GM21528 (cell line): ENCODE measurements around the gene TXNDC11.

Experiments
- ATAC-seq: cut with Tn5 transposase; IDR thresholded peaks from one replicate; pipeline ENCODE4 v1.9.1; 2021; ENCODE audit warnings: mild to moderate bottlenecking, moderate library complexity; ENCODE audit not compliant: unreplicated experiment, low FRiP score

TXNDC11 gene

DNA sequence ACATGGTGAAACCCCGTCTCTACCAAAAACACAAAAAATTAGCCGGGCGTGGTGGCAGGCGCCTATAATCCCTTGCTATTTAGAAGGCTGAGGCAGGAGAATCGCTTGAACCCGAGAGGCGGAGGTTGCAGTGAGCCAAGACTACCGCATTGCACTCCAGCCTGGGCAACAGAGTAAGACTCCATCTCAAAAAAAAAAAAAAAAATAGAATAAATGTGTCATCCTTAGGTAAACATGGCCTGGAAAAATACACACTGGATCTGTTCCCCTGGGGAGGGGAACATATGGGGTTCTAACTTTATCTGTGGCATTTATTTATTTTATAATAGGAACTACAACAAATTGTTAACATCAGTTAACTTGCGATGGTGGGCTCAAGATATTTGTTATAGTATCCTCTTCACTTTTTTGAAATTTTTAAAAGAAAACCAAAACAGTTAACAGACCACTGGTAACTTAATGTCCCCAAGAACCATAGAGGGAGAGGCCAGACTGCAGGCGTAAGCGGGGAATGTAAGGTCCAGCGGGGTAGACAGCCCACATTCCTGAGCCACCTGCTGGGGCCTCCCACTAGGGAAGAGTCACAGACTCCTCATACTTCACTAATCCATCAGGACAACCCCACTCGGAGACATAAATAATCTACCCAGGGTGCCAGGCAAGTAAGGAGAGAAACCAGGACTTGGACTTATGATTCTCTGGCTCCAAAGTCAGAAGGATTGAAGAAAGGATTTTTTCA lies 12.5 kb upstream of the TXNDC11 start:
- ATAC-seq, result no peak

DNA sequence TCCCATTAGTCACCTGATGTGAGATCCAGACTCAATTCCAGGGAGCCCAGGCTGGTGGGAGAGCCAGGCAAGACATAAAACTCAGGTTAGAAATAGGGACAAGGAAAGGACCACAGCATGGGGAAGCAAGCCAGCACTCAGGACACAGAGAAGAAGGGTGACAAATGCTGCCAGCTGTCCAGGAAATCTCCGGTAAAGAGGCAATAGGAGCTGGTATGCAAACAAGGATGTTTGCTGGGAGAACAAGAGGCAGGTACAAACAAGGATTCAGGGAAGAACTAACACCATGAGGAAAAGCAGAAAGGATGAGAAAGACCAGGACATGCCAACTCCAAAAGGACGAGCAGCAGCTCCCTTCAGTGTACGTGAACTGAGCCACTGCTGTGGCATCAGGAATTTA lies 10.2 kb upstream of the TXNDC11 start:
- no peak for ATAC-seq

DNA sequence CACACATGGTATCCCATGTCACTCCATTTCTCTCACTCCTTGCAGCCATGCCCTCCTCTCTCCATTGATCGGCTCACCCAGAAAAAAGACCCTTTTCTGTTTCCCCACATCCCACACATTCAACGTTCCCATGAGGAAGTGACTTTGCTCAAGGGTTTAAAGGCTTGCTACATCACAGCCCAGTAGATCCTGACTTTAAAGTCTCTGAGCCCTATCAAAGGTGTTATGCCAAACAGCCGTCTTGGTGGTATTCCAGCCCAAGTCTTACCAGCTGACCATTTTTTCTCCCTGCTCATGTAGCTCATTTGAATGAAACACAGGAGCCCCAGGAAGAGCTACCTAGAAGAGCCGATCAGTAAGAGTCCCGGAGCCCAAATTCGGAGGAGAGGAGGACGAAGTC lies 7.4 kb upstream of the TXNDC11 start:
- ATAC-seq, result no peak

DNA sequence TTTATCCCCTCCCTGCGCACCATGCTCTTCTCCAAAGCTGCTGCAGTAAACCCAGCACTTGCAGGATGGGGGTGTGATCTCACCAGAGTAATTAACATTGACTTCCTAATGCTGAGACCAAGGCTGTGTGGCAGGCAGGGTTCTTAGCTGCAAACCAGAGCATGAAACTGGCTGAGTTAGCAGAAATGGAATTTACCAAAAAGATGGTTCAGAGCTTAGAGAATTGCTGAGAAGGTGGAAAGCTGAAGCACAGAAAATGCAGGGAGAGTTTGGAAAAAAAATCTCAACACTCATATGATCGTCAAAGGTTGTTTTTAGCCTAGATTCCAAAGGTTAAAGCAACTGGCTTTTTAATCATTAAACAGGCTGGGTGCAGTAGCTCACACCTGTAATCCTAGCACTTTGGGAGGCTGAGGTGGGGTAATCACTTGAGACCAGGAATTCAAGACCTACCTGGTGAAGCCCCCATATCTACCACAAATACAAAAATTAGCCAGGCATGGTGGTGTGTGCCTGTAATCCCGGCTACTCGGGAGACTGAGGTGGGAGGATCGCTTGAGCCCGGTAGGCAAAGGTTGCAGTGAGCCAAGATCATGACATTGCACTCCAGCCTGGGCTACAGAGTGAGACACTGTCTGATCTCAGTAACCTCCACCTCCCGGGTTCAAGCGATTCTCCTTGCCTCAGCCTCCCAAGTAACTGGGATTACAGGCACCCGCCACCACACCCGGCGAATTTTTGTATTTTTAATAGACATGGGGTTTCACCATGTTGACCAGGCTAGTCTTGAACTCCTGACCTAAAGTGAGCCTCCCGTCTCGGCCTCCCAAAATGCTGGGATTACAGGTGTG lies 6.0 kb upstream of the TXNDC11 start:
- ATAC-seq, result no peak

DNA sequence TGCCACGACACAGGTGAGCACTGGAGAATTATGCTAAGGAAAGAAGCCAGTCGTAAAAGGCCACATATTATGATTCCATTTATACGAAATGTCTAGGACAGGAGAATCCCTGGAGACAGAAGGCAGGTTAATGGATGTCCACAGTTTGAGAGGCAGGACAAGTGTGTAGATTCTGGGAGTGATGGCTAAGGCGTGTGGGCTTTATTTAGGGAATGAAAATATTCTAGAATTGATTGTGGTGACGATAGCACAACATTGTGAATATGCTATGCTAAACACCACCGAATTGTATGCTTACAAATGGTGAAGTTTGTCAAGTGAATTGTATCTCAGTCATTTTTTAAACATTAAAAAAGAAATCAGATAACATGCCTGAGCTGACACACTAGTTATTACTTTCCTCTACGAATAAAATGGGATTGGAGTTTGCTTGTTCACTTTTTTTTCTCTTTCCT lies 5.3 kb upstream of the TXNDC11 start:
- no peak for ATAC-seq

DNA sequence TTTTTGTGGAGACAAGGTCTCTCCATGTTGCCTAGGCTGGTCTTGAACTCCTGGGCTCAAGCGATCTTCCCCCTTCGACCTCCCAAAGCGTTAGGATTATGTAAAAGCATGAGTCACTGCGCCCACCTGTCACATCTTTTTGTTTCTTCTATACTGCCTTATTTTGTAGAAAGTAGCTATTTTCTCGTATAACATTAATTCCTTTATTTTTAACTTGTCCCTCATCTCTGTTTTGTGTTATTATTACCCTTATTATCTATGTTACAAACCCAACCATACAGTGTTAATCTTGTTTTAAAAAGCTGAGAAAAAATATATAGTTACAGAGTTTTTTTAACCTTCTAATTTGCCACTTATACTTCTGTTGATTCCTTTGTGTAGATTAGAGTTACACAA lies 1.4 kb upstream of the TXNDC11 start:
- no peak for ATAC-seq

DNA sequence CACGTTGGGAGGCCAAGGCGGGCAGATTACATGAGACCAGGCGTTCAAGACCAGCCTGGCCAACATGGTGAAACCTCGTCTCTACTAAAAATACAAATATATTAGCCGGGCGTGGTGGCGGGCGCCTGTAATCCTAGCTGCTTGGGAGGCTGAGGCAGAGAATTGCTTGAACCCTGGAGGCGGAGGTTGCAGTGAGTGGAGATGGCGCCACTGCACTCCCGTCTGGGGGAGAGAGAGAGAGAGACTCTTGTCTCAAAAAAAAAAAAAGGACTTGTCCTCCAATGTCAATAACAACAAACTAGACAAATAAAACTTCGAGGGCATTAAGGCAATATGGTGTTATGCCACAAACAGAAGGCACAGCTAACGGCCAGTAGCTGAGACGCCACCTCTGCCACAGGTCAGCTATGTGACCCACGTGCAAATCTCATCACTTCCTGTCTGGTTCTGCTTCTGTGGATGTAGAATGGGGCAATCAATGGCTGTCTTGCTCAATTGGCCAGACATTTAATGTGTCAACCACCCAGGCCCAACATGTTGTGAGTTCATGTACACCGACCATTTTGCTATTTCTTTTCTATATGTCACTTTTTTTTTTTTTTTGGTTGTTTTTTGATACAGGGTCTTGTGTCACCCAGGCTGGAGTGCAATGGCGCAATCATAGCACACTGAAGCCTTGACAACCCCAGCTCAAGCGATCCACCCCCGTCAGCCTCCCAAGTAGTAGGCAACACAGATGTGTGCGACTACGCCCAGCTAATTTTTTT lies 834 bp upstream of the TXNDC11 start:
- ATAC-seq, result no peak

DNA sequence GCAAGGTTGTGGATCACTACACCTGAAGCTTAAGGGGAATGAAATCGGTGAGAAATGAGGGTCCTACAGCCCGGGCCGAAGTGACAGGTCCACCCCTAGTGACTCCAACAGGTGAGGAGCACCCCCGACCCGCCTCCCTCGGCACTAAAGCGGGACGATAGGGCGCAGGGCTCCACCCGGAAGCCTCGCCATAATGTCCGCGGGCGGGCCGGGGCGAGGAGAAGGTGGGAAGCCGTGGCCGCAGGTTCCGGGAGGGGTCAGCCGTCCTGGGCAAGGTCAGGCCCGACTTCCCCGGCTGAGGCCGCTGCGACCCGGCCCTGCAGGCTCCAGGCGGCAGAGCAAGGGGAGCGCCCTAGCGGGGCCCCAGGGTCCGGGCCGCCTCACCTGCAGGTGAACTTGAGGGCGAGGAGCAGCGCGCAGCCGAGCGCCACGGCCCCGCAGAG lies 543 bp downstream of the TXNDC11 start:
- peak; percentile 31 for ATAC-seq

DNA sequence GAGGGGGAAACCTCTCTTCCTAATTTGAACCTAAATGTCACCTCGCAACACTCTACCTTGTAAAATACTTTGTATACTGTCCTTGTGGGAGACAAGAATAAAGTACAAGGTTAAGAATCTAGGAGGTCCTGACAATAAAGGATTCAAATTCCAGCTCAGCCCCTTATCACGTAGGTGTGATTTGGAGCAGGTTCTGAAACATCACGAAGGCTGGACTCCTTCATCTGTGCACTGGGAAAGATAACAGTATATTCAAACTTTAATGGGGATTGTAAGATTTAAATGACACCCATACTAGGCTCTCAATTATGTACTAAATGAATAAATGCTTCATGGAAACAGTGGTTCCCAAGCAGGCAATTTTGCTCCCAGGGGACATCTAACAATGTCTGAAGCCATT lies 2.1 kb downstream of the TXNDC11 start:
- ATAC-seq, result no peak

DNA sequence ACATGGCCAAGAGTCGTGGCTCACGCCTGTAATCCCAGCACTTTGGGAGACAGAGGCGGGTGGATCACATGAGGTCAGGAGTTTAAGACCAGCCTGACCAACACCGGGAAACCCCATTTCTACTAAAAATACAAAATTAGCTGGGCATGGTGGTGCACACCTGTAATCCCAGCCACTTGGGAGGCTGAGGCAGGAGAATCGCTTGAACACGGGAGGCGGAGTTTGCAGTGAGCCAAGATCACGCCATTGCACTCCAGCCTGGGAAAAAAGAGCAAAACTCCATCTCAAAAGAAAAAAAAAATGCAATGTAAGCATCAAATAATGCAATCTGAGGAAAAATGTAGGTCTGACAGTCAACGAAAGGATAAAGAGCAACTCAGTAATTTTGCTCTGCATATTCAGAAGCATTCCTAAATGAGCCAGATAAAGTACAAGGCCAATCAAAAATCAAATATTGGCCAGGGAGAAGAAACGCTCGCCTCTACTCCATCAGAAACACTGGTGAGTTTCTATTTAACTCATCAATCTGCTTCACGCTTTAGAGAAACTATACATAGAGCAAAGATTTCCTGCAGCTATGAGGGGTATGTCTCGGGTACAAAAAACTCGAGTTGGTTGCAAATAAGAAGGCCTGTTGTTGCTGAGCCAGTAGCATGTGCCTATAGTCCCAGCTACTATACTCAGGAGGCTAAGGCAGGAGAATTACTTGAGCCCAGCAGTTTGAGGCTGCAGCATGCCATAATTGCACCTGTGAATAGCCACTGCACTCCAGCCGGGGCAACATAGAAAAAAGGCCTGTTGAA lies 3.7 kb downstream of the TXNDC11 start:
- ATAC-seq, result no peak

DNA sequence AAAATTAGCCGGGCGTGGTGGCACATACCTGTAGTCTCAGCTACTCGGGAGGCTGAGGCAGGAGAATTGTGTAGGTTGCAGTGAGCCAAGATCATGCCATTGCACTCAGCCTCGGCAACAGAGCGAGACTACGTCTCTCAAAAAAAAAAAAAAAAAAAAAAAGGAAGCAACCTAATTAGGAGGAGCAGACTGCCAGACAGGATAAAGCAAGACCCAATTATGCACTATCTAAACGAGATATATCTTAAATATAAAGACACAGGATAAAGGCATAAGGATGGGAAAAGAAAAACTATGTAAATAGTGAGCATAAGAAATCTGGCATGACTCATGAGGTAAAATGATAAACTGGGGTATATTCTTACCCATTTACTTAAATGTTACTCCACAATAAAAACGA lies 4.9 kb downstream of the TXNDC11 start:
- no peak for ATAC-seq

DNA sequence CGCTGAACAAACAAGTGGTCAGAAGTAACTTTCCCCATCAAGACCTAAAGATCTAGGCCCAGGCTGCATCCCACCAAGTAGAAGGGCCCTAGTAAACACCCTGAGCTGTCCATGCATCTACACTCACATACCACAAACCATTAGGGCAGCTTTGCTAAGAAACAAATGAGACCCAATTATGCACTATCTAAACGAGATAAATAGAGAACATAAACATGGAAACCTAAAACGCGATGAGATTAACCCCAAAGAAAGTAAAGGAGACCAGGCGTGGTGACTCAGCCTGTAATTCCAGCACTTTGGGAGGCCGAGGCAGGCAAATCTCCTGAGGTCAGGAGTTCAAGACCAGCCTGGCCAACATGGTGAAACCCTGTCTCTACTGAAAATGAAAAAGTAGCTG lies 5.8 kb downstream of the TXNDC11 start:
- no peak for ATAC-seq

DNA sequence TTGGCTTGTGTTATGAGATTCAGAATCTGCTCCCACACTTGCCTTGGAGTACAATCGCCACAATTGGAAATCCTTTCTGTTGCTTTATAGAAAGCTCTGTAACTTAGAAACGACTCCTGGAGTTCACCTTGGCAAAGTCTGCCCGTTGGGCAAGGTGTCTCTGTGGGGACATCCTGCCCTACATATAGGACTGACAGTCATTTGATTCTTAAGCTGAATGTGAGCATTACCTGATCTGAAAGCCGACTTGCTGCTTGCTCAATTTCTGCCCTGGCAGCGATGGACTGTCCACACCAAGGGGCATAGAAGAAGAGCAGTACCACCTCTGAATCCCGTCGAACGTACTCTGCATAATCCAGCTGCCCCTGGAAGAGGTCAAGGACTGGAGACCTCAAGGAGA lies 6.9 kb downstream of the TXNDC11 start:
- ATAC-seq, result no peak

DNA sequence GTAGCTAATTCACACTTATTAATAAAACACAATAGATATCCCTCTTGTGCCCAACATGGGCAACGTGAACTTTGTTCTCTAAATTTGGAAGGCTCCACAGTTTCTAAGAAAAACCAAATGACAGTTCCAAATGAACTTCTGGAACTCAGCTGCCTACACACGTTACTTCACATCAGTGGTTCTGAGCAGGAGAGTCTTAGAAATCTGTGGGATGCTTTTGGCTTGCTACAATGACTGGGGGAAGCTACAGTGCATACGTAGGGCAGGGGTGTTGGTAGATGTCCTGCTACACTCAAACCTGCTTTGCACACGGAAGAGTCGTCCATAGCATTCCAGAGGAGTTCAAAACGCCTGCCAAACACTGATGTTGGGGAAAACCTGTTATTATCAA lies 8.0 kb downstream of the TXNDC11 start:
- no peak for ATAC-seq

DNA sequence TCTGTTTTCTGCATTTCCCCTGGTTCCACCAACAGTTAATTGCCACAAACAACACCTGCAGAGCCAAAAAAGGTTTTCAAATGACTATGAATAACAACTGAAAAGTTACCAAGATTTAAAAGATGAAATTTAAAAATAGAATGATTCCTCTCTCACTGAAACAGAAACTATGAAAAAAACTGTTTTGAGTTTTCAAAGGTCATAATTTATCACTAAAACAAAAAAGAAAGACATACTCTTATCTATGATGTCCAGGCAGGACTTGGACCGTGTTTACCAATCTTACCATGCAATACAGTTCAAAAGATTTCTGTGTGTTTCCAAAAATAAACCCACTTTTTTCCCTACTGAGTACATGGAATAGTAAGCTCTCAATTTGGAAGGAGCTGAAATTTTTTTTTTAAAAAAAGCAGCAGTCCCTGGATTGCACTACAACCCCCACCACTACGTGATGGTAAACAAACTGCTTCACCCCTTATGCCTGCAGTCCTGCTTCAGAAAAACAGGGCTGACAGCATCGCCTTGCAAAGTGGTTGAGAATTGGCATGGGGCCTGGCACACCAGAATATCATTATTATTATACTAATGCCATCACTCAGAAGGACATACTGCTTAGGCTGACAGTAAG lies 8.5 kb downstream of the TXNDC11 start:
- no peak for ATAC-seq

DNA sequence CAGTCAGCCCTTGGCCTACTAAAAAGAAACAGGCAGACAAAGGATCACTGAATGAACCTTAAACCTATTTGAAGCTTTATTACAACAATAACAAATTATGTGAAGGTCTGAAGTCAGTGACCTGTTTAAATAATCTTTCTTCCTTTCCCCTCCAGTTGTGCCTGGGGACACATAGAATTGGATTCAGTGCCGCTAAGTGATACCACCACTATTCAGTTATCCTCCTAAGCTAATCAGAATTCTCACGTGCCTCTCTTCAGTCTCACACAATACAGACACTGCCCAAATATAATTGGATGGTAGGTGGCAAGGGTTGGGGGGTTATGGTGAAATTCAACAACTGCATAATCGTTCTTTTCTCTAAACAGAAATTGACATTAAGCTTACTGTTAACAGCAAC lies 11.4 kb downstream of the TXNDC11 start:
- no peak for ATAC-seq

DNA sequence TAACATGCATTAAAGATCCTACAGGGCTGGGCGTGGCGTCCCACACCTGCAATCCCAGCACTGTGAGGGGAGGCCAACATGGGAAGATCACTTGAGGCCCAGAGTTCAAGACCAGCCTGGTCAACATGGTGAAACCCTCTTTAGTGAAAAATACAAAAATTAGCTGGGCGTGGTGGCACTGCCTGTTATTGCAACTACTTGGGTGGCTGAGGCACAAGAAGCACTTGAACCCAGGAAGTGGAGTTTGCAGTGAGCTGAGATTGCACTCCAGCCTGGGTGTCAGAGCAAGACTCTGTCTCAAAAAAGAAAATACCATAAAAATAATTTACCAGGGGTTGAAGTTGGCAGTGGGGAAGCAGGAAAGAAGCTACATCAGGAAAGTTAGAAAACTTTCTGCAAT lies 12.9 kb downstream of the TXNDC11 start:
- no peak for ATAC-seq

DNA sequence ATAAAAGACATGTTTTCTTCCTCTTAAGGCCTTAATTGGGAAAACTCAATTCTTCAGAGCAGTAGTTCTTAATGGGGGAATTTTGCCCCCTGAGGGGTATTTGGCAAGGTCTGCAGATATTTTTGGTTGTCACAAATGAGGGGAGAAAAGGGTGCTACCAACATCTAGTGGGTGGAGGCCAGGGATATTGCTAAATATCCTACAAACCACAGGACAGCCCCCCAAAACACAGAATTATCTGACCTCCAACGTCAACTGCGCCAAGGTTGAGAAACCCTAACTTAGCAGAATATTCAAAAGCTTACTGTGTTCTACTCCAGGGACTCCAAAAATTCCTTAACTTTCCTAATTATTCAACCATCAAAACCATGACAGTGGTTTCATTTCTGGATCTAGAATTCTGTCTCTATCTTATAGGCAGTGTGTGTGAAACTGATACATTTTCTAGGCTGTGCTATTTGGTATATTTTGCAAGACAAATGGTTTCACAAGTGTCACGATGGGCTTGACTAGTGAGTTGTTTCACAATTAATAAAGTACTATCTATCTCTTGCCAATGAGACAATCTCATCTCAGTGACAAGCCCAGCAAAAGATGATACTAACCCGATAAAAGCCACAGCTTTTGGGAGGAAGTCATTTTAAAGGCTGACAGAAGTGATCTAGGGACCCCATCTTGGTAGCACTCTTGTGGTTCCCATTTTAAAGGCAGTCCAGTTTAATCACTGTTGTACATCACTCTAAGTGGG lies 14.7 kb downstream of the TXNDC11 start:
- no peak for ATAC-seq

DNA sequence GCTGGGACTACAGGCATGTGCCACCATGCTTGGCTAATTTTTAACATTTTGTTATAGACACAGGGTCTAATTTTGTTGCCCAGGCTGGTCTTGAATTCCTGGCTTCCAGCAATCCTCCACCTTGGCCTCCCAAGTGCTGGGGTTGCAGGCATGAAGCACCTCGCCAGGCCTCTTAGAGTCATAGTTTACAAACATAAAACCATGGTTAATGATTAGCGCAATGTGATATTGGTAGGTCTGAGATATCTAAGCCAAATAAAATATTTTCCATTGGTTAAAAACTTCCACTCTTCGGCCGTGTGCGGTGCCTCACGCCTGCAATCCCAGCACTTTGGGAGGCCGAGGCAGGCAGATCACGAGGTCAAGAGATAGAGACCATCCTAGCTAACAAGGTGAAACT lies 16.6 kb downstream of the TXNDC11 start:
- ATAC-seq, result no peak
